ENCODE measurements around the gene TMEM114.

The TMEM114 gene

DNA sequence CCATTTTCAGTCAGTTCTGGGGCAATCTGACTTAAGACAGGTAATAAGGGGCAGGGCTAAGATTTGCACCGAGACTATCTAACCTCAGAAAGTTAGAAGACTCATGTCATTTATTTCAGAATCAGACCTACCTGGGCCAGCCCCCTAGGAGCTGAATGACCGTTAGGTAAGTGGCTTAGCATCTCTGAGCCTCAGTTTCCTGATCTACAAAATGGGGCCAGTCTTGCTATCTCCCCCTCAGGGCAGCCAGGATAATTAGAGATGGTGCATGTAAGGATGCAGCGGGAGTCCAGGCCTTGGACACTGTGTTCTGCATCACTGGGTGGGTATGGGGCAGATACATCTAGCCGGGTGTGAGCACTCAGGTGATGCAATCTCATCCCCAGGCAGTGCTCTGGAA lies 20.8 kb upstream of the TMEM114 start:
- DNase-seq (ENCODE audit: low spot score): no peak

GRCh38 chr16:8607214-8607613 lies 16.9 kb upstream of the TMEM114 start:
- DNase-seq (ENCODE audit: low spot score): no peak

DNA sequence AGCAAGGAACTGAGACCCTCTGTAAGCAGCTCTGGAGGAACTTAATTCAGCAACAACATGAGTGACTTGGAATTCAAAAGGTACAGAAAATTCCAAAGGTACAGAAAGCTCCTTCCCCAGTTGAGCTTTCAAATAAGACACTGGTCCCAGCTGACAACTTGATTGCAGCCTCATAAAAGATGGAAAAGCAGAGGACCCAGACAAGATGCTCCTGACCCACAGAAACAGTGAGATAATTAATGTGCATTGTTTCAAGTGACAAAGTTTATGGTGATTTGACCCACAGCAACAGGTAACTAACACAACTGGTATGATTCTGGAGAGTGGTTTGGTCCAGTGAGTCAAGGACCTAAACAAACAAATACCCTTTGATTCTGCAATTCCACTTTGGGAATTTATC lies 15.2 kb upstream of the TMEM114 start:
- no peak for DNase-seq (ENCODE audit: low spot score)

DNA sequence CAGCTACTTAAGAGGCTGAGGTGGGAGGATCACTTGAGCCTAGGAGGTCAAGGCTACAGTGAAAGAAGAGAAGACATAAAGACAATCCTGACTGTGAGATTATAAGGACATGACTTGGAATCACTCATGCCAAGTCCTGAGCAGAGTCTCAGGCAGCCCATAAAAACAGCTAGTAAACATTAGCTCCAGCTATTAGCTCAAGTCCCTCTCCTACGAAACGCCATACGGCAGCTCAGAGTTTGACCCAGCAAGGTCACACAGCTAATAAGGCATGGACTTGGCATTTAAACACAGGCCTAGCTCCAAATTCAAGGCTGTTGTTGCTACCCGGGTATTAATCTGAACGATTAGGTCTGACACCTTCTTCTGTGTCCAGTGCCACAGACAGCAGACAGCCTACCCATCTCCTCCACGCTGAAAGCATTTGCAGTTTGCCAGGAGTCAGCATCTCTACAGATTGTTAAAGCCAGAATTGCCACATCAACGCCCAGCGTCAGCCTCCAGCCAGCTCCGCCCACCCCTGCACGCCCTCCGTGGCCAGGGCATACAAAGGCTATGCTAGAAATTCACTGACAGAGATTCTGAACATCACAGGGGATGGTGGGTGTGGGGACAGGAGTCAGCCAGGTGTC lies 9.9 kb upstream of the TMEM114 start:
- DNase-seq (ENCODE audit: low spot score): no peak

GRCh38 chr16:8596581-8596980 lies 6.3 kb upstream of the TMEM114 start:
- DNase-seq (ENCODE audit: low spot score): no peak

GRCh38 chr16:8595783-8596182 lies 5.5 kb upstream of the TMEM114 start:
- DNase-seq (ENCODE audit: low spot score): no peak

DNA sequence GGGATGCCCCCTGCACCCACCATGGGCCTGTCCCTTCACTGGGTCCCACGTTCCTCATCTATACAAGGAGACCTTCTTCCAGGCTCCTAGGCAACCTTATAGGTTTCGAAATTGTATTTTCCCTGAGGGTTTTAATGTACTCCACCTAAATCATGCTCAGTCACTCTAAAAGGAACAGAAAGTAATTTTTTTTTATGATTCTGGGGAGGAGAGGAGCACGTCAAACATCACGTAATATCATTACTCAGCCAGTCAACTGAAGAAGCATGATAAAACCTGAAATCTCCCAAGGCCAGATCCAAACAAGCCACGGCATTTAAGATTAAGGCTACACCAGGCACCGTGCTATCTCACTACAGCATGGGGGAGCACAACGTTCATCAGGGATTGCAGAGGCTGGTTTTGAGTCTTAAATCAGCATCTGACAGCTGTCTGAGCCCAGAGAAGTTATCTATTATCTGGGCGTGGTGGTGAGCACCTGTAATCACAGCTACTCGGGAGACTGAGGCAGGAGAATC lies 3.9 kb upstream of the TMEM114 start:
- DNase-seq (ENCODE audit: low spot score): no peak

GRCh38 chr16:8591451-8591850 lies 1.1 kb upstream of the TMEM114 start:
- no peak for DNase-seq (ENCODE audit: low spot score)

GRCh38 chr16:8590811-8591210 lies 500 bp upstream of the TMEM114 start:
- DNase-seq (ENCODE audit: low spot score): no peak

DNA sequence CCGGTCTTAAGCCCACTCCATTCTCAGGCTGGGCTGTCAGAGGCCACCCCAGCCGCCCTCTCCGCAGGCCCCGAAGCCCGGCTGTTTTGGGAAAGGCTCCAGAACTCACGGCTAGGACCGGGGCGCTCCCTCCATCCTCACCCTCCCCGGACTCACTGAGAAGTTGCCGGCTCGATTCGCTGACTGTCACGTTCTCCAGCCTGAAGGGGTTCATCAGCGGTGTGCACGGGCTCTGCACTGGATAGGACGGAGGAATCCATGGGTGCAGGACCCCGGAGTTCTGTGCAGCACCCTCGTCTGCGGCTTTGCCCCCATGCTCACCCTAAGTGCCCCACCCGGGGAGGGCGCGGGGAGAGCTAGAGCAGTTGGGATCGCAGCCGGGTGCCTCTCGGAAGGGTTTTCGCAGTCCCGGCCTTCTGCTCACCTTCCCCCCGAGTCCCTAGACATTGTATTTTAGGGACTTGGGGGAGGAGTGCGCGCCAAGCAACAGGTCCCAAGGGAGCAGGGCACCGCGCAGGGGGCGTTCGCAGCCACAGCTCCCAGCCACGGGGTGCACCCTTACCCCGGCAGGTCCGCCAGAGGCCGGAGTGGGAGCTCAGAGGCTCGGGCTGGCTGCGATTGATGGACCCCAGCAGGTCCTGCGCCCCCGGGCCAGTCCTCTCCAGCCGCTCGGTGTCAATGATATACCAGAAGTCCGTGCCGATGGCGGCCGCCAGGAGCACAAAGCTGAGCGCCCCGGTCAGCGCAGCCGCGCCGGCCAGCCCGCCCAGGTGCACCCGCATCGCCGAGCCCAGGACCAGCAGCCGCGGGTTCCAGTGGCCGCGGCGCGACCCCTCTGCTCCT lies 1.0 kb downstream of the TMEM114 start:
- DNase-seq (ENCODE audit: low spot score): no peak

GRCh38 chr16:8588682-8589056 lies 1.6 kb downstream of the TMEM114 start:
- DNase-seq (ENCODE audit: low spot score): no peak

GRCh38 chr16:8587065-8587464 lies 3.2 kb downstream of the TMEM114 start:
- DNase-seq (ENCODE audit: low spot score): no peak

- DNase-seq (ENCODE audit: low spot score): no peak
These were observed 4.5 kb downstream of the TMEM114 start for GRCh38 chr16:8585857-8586256.

GRCh38 chr16:8585041-8585440 lies 5.3 kb downstream of the TMEM114 start:
- no peak for DNase-seq (ENCODE audit: low spot score)

- DNase-seq (ENCODE audit: low spot score): no peak
These were observed 6.6 kb downstream of the TMEM114 start for GRCh38 chr16:8583732-8584131.

DNA sequence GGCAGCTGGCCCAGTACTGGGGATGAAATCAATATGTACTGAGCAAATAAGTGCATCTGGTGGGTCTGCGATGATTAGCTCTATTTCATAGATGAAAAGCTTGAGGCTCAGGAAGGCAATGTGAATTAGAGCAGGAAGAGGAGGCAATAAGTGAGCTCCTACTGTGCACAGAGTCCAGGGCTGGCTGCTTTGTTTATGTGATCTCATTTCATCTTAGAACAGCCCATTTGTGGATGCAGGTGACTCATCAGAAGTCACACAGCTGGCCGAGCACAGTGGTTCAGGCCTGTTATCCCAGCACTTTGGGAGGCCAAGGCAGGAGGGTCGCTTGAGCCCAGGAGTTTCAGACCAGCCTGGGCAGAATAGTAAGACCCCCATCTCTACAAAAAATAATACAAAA lies 7.1 kb downstream of the TMEM114 start:
- no peak for DNase-seq (ENCODE audit: low spot score)

DNA sequence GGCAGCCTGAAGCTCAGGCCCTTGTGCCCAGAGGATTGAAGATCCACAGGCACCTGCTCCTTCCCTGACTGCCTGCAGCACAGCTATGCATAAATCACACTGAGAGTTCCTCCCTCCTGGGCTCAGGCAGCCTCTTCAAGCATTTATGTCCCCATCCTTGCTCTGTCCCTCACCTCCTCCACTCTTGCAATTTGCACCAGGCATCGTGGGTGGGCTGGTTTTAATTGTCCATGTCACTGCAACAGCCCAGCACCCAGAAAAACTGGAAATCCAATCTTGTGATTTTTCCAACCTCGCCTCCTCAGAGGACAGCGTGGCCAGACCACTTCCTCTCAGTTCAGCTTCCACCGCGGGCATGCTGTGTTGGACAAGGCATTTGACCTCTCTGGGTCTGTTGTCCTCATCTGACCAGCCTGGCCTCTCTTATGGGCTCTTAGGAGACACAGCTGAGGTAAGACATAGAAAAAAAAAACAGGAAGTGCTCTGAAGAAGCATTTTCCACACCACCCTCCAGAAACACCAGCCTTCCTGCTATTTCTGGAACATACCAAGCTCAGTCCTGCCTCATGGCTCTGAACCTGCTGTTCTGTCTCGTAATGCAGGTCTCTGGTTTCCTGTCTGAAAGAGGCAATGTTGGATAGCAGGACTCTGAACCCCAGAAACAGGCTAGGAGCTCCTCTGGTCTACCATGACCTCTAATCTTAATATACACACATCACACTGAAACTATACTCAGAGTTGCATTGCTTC lies 8.3 kb downstream of the TMEM114 start:
- DNase-seq (ENCODE audit: low spot score): no peak

DNA sequence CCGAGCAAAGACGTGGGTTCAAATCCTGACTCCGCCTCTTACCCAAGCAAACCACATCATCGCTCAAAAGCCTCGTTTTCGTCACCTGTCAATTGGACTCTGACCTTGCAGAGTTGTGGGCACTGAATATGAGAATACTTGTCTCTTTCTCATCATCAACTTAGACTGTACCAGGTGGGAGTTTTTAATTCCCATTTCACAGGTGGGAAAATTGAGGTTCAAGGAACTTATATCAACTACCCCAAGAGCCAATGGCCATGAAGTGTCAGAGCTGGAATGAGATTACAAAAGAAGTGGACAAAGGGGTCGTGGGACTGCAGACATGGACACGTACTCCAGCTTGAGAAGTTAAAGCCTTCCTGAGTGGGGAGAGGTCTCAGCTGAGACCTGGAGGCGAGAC lies 10.8 kb downstream of the TMEM114 start:
- no peak for DNase-seq (ENCODE audit: low spot score)

- DNase-seq (ENCODE audit: low spot score): no peak
These were observed 12.5 kb downstream of the TMEM114 start for GRCh38 chr16:8577678-8578304.

DNA sequence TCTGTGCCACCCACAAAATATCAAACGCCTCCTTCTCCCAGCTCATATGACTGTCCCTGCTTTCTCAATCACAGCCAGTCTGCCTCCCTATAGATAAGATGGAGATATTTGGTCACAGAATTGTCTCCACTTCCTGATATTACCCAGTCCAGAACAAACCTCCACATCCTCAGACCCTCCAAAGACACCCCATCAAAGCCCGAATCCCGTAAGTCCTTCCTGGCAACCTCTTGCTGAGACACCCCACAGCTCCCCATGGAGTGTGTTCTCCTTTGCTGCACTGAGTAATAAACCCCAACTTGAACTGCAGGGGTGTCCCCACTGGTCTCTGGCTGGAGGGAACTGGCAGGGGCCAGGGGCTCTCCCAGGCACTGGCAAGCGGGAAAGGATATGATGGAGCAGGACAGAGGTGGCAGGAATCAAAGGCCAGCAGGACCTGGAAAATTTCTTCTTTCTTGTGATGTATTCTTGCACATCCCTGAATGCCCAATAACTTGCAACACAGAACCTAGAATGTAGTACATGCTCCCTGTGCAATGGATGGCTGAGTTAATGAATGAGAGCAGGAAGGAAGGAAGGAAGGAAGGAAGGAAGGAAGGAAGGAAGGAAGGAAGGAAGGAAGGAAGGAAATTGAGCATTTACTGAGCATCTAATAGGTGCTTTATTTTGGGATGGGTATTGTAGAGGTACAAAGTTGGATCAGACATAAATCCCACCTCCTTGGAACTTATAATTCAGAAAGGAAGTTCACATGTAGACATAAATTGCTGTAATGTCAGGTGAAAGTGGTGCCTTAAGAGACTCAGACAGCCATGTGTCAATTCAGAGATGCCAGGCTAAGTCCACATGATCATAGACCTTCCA lies 13.9 kb downstream of the TMEM114 start:
- no peak for DNase-seq (ENCODE audit: low spot score)

- no peak for DNase-seq (ENCODE audit: low spot score)
These were observed 14.9 kb downstream of the TMEM114 start for GRCh38 chr16:8575399-8575798.

All from LoVo (cell line).